ENCODE measurements around the gene VIP. TPM values are rescaled to one million over a fixed set of nuclear protein-coding genes. Genes with fewer than 3 reads are reported as not detected.
"Not testable (repeated sequence)": the region's sequence is repeated elsewhere in the genome, so short reads cannot be mapped to it uniquely, and the experiment has no call there.

The VIP gene
- 0.42 TPM for total RNA-seq
- long read RNA-seq, result 0 reads

GRCh38 chr6:152750694-152751093 lies at the start of gene VIP:
TSS of gene VIP (plus strand) at chr6:152750797. CDS start at chr6:152752178, 1,381 bp downstream.
- intact Hi-C loops (cut with micrococcal nuclease), result no loop called here
- DNase-seq (no peak), ATAC-seq (no peak)

- ATAC-seq, result no peak
- DNase-seq, result no peak
- intact Hi-C loops (cut with micrococcal nuclease), result no loop called here
These were observed 49.3 kb upstream of the VIP start for GRCh38 chr6:152701081-152701862.

GRCh38 chr6:152701863-152702401 lies 48.7 kb upstream of the VIP start:
- intact Hi-C loops (cut with micrococcal nuclease), result no loop called here

GRCh38 chr6:152703750-152704149 lies 46.8 kb upstream of the VIP start:
- intact Hi-C loops (cut with micrococcal nuclease); ATAC-seq; DNase-seq: not testable (repeated sequence)

More at GRCh38 chr6:152701863-152702401, 48.7 kb upstream of the VIP start:
- ATAC-seq (no peak), DNase-seq (no peak)

- intact Hi-C loops (cut with micrococcal nuclease), result no loop called here
- ATAC-seq, result no peak
- DNase-seq, result no peak
These were observed 45.3 kb upstream of the VIP start for GRCh38 chr6:152705327-152705726.

GRCh38 chr6:152716322-152716721 lies 34.3 kb upstream of the VIP start:
- no peak for DNase-seq
- intact Hi-C loops (cut with micrococcal nuclease), result no loop called here
- no peak for ATAC-seq

GRCh38 chr6:152720974-152721373 lies 29.6 kb upstream of the VIP start:
- intact Hi-C loops (cut with micrococcal nuclease), result no loop called here
- DNase-seq (no peak), ATAC-seq (no peak)

- no peak for ATAC-seq
- intact Hi-C loops (cut with micrococcal nuclease), result no loop called here
These were observed 28.6 kb upstream of the VIP start for GRCh38 chr6:152721956-152722355.

GRCh38 chr6:152723398-152723797 lies 27.2 kb upstream of the VIP start:
- intact Hi-C loops (cut with micrococcal nuclease), result no loop called here
- ATAC-seq (no peak), DNase-seq (no peak)

More at GRCh38 chr6:152721956-152722355, 28.6 kb upstream of the VIP start:
- no peak for DNase-seq

GRCh38 chr6:152726313-152726712 lies 24.3 kb upstream of the VIP start:
- ATAC-seq (no peak), DNase-seq (no peak)
- intact Hi-C loops (cut with micrococcal nuclease), result no loop called here

GRCh38 chr6:152727507-152727906 lies 23.1 kb upstream of the VIP start:
- ATAC-seq (no peak), DNase-seq (no peak)
- intact Hi-C loops (cut with micrococcal nuclease), result no loop called here

- intact Hi-C loops (cut with micrococcal nuclease), result no loop called here
- DNase-seq, result no peak
These were observed 16.0 kb upstream of the VIP start for GRCh38 chr6:152734630-152735029.

GRCh38 chr6:152736687-152737273 lies 13.8 kb upstream of the VIP start:
- no peak for ATAC-seq
- DNase-seq, result no peak
- intact Hi-C loops (cut with micrococcal nuclease), result no loop called here

More at GRCh38 chr6:152734630-152735029, 16.0 kb upstream of the VIP start:
- ATAC-seq, result no peak

- DNase-seq (no peak), ATAC-seq (no peak)
- intact Hi-C loops (cut with micrococcal nuclease), result no loop called here
These were observed 5.0 kb upstream of the VIP start for GRCh38 chr6:152745509-152746171.

- DNase-seq, result no peak
These were observed 4.4 kb upstream of the VIP start for GRCh38 chr6:152746172-152746553.

GRCh38 chr6:152748843-152749242 lies 1.8 kb upstream of the VIP start:
- intact Hi-C loops (cut with micrococcal nuclease), result no loop called here
- DNase-seq (no peak), ATAC-seq (no peak)

More at GRCh38 chr6:152746172-152746553, 4.4 kb upstream of the VIP start:
- intact Hi-C loops (cut with micrococcal nuclease), result no loop called here
- ATAC-seq, result no peak

- no peak for ATAC-seq
- DNase-seq, result no peak
- intact Hi-C loops (cut with micrococcal nuclease), result no loop called here
These were observed 1.3 kb upstream of the VIP start for GRCh38 chr6:152749336-152749735.

GRCh38 chr6:152765331-152765730 lies 14.7 kb downstream of the VIP start:
- intact Hi-C loops (cut with micrococcal nuclease), result no loop called here
- ATAC-seq (no peak), DNase-seq (no peak)

GRCh38 chr6:152769159-152769558 lies 18.6 kb downstream of the VIP start:
- DNase-seq, result no peak
- intact Hi-C loops (cut with micrococcal nuclease), result no loop called here
- no peak for ATAC-seq

- no peak for DNase-seq
- intact Hi-C loops (cut with micrococcal nuclease), result no loop called here
These were observed 19.4 kb downstream of the VIP start for GRCh38 chr6:152769993-152770392.

More at GRCh38 chr6:152769993-152770392, 19.4 kb downstream of the VIP start:
- ATAC-seq, result no peak

All from left ventricle myocardium superior (tissue), 1 donor.